GM06990 (cell line): ENCODE measurements around the gene PYROXD2.

ENCODE experiments used
- DNase-seq: peaks from one replicate; pipeline ENCODE4 v3.0.0-alpha.2; 2011; ENCODE audit not compliant: insufficient read length; ENCODE audit errors: extremely low read depth
- H3K27me3 ChIP-seq: replicated peaks from 2 replicates; pipeline ENCODE4 v1.6.0; 2011; ENCODE audit warnings: low read length; ENCODE audit not compliant: control insufficient read depth, insufficient read depth
- H3K36me3 ChIP-seq: 2 replicates; pipeline ENCODE4 v1.5.1; 2011; ENCODE audit warnings: low read length; ENCODE audit not compliant: control insufficient read depth, insufficient read depth
- H3K4me3 ChIP-seq: replicated peaks from 2 replicates; pipeline ENCODE4 v1.5.1; 2011; ENCODE audit warnings: low read depth, mild to moderate bottlenecking, control low read depth, low read length
- CTCF ChIP-seq: IDR thresholded peaks from 2 replicates; pipeline ENCODE4 v1.5.1; 2011; ENCODE audit warnings: low read length, control low read depth, mild to moderate bottlenecking, inconsistent platforms; ENCODE audit not compliant: insufficient read depth, poor library complexity, severe bottlenecking

Gene PYROXD2

GRCh38 chr10:98404571-98405359 is 10.2 kb downstream of the PYROXD2 start:
- Histone ChIP-seq H3K4me3 (peak overlapping the region; percentile 1; the same call in 1 of the 2 replicates), H3K27me3 (no peaks in the 10 kb centered on the region), H3K36me3 (no peaks in the 10 kb centered on the region)
- no peak for TF ChIP-seq CTCF
- DNase-seq, result no peak

- Histone ChIP-seq H3K36me3 (no peaks in the 10 kb centered on the region), H3K4me3 (peak overlapping the region; percentile 1; the same call in 1 of the 2 replicates), H3K27me3 (no peaks in the 10 kb centered on the region)
- DNase-seq, result no peak
- no peak for TF ChIP-seq CTCF
Observed at GRCh38 chr10:98403812-98404504, 11.0 kb downstream of the PYROXD2 start.

- Histone ChIP-seq H3K36me3 (no peaks in the 10 kb centered on the region), H3K4me3 (no peak overlapping the region), H3K27me3 (no peaks in the 10 kb centered on the region)
- TF ChIP-seq CTCF, result no peak
- no peak for DNase-seq
Observed at GRCh38 chr10:98402931-98403718, 11.9 kb downstream of the PYROXD2 start.

- TF ChIP-seq CTCF, result no peak
- H3K36me3 ChIP-seq, result no peaks in the 10 kb centered on the region
- no peaks in the 10 kb centered on the region for H3K27me3 ChIP-seq
- no peak overlapping the region for H3K4me3 ChIP-seq
- DNase-seq, result no peak
Observed at GRCh38 chr10:98402478-98402877, 12.5 kb downstream of the PYROXD2 start.

- DNase-seq, result no peak
- Histone ChIP-seq H3K4me3 (no peak overlapping the region), H3K36me3 (no peaks in the 10 kb centered on the region), H3K27me3 (no peaks in the 10 kb centered on the region)
- no peak for TF ChIP-seq CTCF
Observed at GRCh38 chr10:98400482-98400881, 14.5 kb downstream of the PYROXD2 start.
